Regular cardiac myocyte (primary cell): ENCODE measurements around the gene TIMM21. TPM values are rescaled to one million over a fixed set of nuclear protein-coding genes. Genes with fewer than 3 reads are reported as not detected.

ENCODE experiments used
- total RNA-seq: library from RNA; depleted of rRNA; stranded (reverse); fragments of >200 nt; gene quantifications from 2 replicates; pipeline ENCODE4 v1.2.3, GENCODE V29; 2014

The TIMM21 gene
- total RNA-seq, result 27.1 and 63.6 TPM in 2 replicates

GRCh38 chr18:74147779-74148542 is at the start of gene TIMM21, which contains the start of gene FBXO15:
Gene TIMM21, plus strand, starts transcription at chr18:74148523. Its CDS starts 286 bp downstream, at chr18:74148809.
Gene FBXO15, minus strand, starts transcription at chr18:74147834. Its CDS starts 49 bp downstream, at chr18:74147785.

Other genes with a start within 250 kb of the TIMM21 start
- 0.38 and 0.85 TPM in 2 replicates for gene FBXO15, start 689 bp upstream of the TIMM21 start, total RNA-seq
- gene CYB5A, start 143.4 kb downstream of the TIMM21 start, total RNA-seq, result 55.4 and 92.7 TPM in 2 replicates
- gene C18orf63, start 167.3 kb downstream of the TIMM21 start, total RNA-seq, result not detected in 2 replicates